OCI-LY7 (cell line): ENCODE data around the gene ARHGAP21. TPM values are rescaled to one million over a fixed set of nuclear protein-coding genes. Genes with fewer than 3 reads are reported as not detected.

Experiments used
- BruUV-seq: library from RNA; stranded (reverse); fragments of 400-500 nt; replicated peaks from 2 replicates; lab custom pipeline; 2021; lab: Mats Ljungman, UMichigan
- CTCF ChIA-PET: fragments of 300-600 bp; sonication (Branson Sonifier 250); formaldehyde crosslinking; loops from one replicate; lab custom pipeline; 2022; ENCODE audit warnings: antibody characterized with exemption; ENCODE audit not compliant: unreplicated experiment; lab: Charles Lee
- POLR2A ChIA-PET: fragments of 300-600 bp; sonication (Branson Sonifier 250); formaldehyde crosslinking; loops from one replicate; lab custom pipeline; 2022; ENCODE audit warnings: antibody characterized with exemption; lab: Charles Lee
- DNase-seq: peaks from one replicate; pipeline ENCODE4 v3.0.0-alpha.2; 2015; ENCODE audit warnings: low spot score
- H2AFZ ChIP-seq: fragments of 200-600 bp; sonication (generic), shearing (Covaris generic); 2 replicates; pipeline ENCODE4 v1.6.1; 2014; ENCODE audit warnings: mild to moderate bottlenecking, antibody characterized with exemption, low read length, moderate library complexity
- H3K27ac ChIP-seq: fragments of 200-600 bp; sonication (generic); 2 replicates; pipeline ENCODE4 v1.5.1; 2014; ENCODE audit warnings: mixed run types, low read depth, mild to moderate bottlenecking, moderate library complexity, low read length, inconsistent platforms; ENCODE audit not compliant: poor library complexity, severe bottlenecking
- H3K36me3 ChIP-seq: fragments of 200-600 bp; sonication (generic); 2 replicates; pipeline ENCODE4 v1.6.1; 2014; ENCODE audit warnings: mild to moderate bottlenecking, antibody characterized with exemption, low read length, moderate library complexity, mixed read lengths; ENCODE audit not compliant: insufficient read depth
- H3K4me1 ChIP-seq: fragments of 200-600 bp; sonication (generic); 2 replicates; pipeline ENCODE4 v1.5.1; 2014; ENCODE audit warnings: mild to moderate bottlenecking, low read length; ENCODE audit not compliant: insufficient read depth, poor library complexity, severe bottlenecking
- H3K4me2 ChIP-seq: fragments of 200-600 bp; sonication (generic); 2 replicates; pipeline ENCODE4 v1.6.1; 2014; ENCODE audit warnings: mild to moderate bottlenecking, low read length
- H3K4me3 ChIP-seq: fragments of 200-600 bp; sonication (generic); 2 replicates; pipeline ENCODE4 v1.5.1; 2014; ENCODE audit warnings: mild to moderate bottlenecking, low read depth, low read length; ENCODE audit not compliant: poor library complexity, severe bottlenecking
- H3K79me2 ChIP-seq: fragments of 200-600 bp; sonication (generic); 2 replicates; pipeline ENCODE4 v1.6.1; 2016; ENCODE audit warnings: low read depth, mild to moderate bottlenecking, low read length, moderate library complexity, mixed read lengths; ENCODE audit not compliant: insufficient read depth
- H3K9me2 ChIP-seq: fragments of 200-600 bp; sonication (generic); 2 replicates; pipeline ENCODE4 v1.6.1; 2016; ENCODE audit warnings: mild to moderate bottlenecking, low read length, mixed read lengths; ENCODE audit not compliant: insufficient read depth
- H3K9me3 ChIP-seq: fragments of 200-600 bp; sonication (generic); 2 replicates; pipeline ENCODE4 v1.6.1; 2014; ENCODE audit warnings: mild to moderate bottlenecking, mixed run types, low read length, mixed read lengths
- H4K20me1 ChIP-seq: fragments of 200-600 bp; sonication (generic); 2 replicates; pipeline ENCODE4 v1.6.1; 2014; ENCODE audit warnings: mild to moderate bottlenecking, antibody characterized with exemption, low read length, moderate library complexity, mixed read lengths; ENCODE audit not compliant: insufficient read depth
- CTCF ChIP-seq: fragments of 200-600 bp; sonication (generic); conservative IDR thresholded peaks from 2 replicates; pipeline ENCODE4 v1.5.1; 2014; ENCODE audit warnings: mild to moderate bottlenecking, antibody characterized with exemption, low read length, moderate library complexity, mixed read lengths
- EZH2phosphoT487 ChIP-seq: fragments of 200-600 bp; sonication (generic); IDR thresholded peaks from 2 replicates; pipeline ENCODE4 v1.6.1; 2018; ENCODE audit warnings: low read depth, borderline replicate concordance, mild to moderate bottlenecking, mixed run types, antibody characterized with exemption, low read length, moderate library complexity, mixed read lengths
- intact Hi-C: fragments of 100-400 bp; cut with micrococcal nuclease; formaldehyde crosslinking; loops from one replicate; pipeline ENCODE4 v1.10.0; 2022; ENCODE audit not compliant: unreplicated experiment
- total RNA-seq, 2 experiments: library from RNA; depleted of rRNA in 1 of 2; stranded (reverse); fragments of >200 nt in 1 of 2; shearing (Covaris generic) in 1 of 2; gene quantifications; 2 replicates each; pipeline ENCODE4 v1.2.3, GENCODE V29; 2014 to 2022

ARHGAP21 gene
- total RNA-seq, 2 experiments from 2014 or later: 24.2 to 44.9 TPM

DNA sequence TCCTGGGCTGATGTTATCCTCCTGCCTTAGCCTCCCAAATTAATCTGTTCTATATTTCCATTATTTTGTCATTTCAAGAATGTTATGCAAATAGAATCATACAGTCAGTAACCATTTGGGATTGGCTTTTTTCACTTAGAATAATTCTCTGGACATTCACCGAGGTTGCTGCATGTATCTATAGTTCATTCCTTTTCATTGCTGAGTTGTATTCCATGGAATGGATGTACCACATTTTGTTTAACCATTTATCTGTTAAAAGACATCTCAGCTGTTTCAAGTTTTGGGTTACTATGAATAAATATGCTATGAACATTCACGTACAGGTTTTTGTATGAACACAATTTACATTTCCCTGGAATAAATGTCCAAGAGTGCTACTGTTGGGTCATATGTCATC lies 44.9 kb downstream of the ARHGAP21 start:
- DNase-seq: no peak
- Histone ChIP-seq H3K4me2 (no peak overlapping the region), H3K9me3 (no peaks in the 10 kb centered on the region), H3K79me2 (no peaks in the 10 kb centered on the region), H3K36me3 (no peaks in the 10 kb centered on the region), H3K9me2 (no peaks in the 10 kb centered on the region), H3K4me3 (no peak overlapping the region), H3K4me1 (peaks cover 5% of the 10 kb centered on the region), H3K27ac (no peak overlapping the region), H2AFZ (no peak overlapping the region), H4K20me1 (no peaks in the 10 kb centered on the region)
- BruUV-seq: no TSS peak
- CTCF ChIA-PET: no interaction called here
- intact Hi-C loops: no loop called here
- TF ChIP-seq EZH2phosphoT487 (no peak), CTCF (no peak)
- POLR2A ChIA-PET: no interaction called here

DNA sequence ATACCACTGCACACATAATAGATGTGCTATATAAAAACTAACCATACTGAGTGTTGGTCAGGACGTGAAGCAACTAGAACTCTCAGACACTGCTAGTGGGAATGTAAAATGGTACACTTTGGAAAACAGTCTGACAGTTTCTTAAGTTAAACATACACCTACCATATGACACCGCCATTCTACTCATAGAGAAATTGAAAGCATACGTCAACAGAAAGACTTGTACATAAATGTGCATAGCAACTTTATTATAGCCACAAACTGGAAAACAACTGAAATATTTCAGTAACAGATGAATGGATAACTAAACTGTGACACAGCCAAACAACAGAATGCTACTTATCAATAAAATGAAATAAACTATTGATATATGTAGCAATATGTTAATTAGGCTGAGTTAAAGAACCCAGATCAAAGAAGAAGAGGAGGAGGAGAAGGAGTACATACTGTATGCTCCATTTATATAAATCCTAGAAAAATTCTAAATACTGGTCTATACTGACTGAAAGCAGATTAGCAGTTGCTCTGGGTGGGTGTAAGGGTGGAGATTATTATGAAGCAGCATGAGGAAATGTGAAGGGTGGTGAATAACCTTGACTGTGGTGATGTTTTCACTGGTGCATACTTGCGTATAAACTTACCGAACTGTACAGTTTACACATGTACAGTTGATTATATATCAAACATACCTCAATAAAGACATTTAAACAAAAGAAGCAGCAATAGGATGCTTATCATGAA lies 48.6 kb downstream of the ARHGAP21 start:
- intact Hi-C loops: no loop called here
- Histone ChIP-seq H3K9me2 (no peaks in the 10 kb centered on the region), H3K4me1 (no peaks in the 10 kb centered on the region), H3K27ac (no peak overlapping the region), H3K36me3 (no peaks in the 10 kb centered on the region), H4K20me1 (no peaks in the 10 kb centered on the region), H2AFZ (no peak overlapping the region), H3K4me2 (no peak overlapping the region), H3K9me3 (no peaks in the 10 kb centered on the region), H3K79me2 (no peaks in the 10 kb centered on the region), H3K4me3 (no peak overlapping the region)
- ChIA-PET POLR2A (no interaction called here), CTCF (no interaction called here)
- BruUV-seq: no TSS peak
- no peak for DNase-seq
- TF ChIP-seq CTCF (no peak), EZH2phosphoT487 (no peak)

DNA sequence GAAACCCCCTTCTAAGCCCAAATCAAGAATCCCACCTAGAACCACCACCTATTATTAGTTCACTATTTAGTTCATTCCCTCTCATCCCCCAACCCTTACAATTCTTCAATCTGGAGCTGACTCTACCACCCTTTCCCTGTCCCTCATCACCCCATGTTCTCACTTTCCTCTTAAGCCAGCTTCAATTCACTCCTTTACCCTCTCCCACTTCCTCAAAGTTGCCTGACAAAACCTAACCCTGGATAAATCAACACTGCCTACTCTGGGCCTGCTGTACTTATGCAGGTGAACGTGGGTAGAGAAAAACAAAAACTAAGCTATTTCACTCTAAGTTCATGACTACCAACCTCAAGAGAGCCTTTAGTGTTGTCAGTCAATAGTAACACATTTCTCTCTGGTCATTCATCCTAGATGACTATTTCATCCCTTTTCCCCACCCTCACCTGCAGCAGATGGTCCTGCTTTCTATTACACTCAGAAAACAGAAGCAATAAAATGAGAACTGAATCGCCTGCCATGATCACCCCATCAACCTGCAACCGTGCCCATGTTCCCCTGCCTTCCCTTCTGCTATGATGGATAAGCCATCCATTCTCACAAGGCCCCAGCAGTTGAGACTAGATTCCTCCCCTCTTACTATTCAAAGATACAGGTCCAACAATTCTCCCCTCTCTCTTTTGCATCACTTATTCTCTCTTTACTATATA lies 52.6 kb downstream of the ARHGAP21 start:
- no peaks in the 10 kb centered on the region for H3K9me3 ChIP-seq
- no peak overlapping the region for H2AFZ ChIP-seq
- no peak overlapping the region for H3K27ac ChIP-seq
- H3K4me1 ChIP-seq: no peaks in the 10 kb centered on the region
- POLR2A ChIA-PET: interaction anchor here (0.5 to 1.1 kb wide), 5 partner anchors 14 to 721 kb away, joined by 3 read pairs; no protein-coding TSS in a partner anchor
- no peaks in the 10 kb centered on the region for H4K20me1 ChIP-seq
- DNase-seq: no peak
- H3K4me2 ChIP-seq: no peak overlapping the region
- no TSS peak for BruUV-seq
- intact Hi-C loops: no loop called here
- H3K9me2 ChIP-seq: no peaks in the 10 kb centered on the region
- H3K79me2 ChIP-seq: no peaks in the 10 kb centered on the region
- CTCF ChIA-PET: no interaction called here
- H3K4me3 ChIP-seq: no peak overlapping the region
- no peaks in the 10 kb centered on the region for H3K36me3 ChIP-seq
- TF ChIP-seq CTCF (no peak), EZH2phosphoT487 (no peak)
